Endothelial cell of umbilical vein (primary cell): ENCODE measurements around the gene NPSR1. TPM values are rescaled to one million over a fixed set of nuclear protein-coding genes. Genes with fewer than 3 reads are reported as not detected.

Experiments used
- BruUV-seq: library from RNA; stranded (reverse); fragments of 400-500 nt; replicated peaks from 2 replicates; lab custom pipeline; 2021; lab: Mats Ljungman, UMichigan
- CTCF ChIA-PET: fragments of 300-600, 350-600 bp; sonication (Branson Sonifier 250); formaldehyde crosslinking; loops from one replicate; lab custom pipeline; 2021; ENCODE audit warnings: antibody characterized with exemption, inconsistent platforms; lab: Charles Lee
- POLR2A ChIA-PET: fragments of 300-600, 350-600 bp; sonication (Branson Sonifier 250); formaldehyde crosslinking; loops from one replicate; lab custom pipeline; 2021; ENCODE audit warnings: antibody characterized with exemption, inconsistent platforms; lab: Charles Lee
- DNase-seq: peaks from one replicate; pipeline ENCODE4 v3.0.0-alpha.2; 2011; ENCODE audit warnings: low read depth, low spot score
- FAIRE-seq: peaks from 2 replicates; lab custom pipeline; 2011; peaks lifted over from hg19 to GRCh38; lab: Jason Lieb, UNC
- H2AFZ ChIP-seq: 2 replicates; pipeline ENCODE4 v1.6.0; 2012; ENCODE audit warnings: low read depth, low read length, control low read depth, inconsistent platforms
- H3K27ac ChIP-seq: 2 replicates; pipeline ENCODE4 v1.5.1; 2011; ENCODE audit warnings: low read depth, mild to moderate bottlenecking, control low read depth, low read length, moderate library complexity; ENCODE audit not compliant: insufficient read depth
- H3K27me3 ChIP-seq, 2 experiments: 2 replicates each; pipeline versions ENCODE4 v1.6.0 to v1.6.1; 2011; ENCODE audit warnings: low read length in 2 of 2, mixed read lengths in 1 of 2; ENCODE audit not compliant: control insufficient read depth in 2 of 2, insufficient read depth in 2 of 2
- H3K36me3 ChIP-seq, 2 experiments: 2 replicates in 1 of 2; 3 replicates in 1 of 2; pipeline ENCODE4 v1.5.1; 2011; ENCODE audit warnings: low read length in 2 of 2, mild to moderate bottlenecking in 1 of 2, moderate library complexity in 1 of 2; ENCODE audit not compliant: control insufficient read depth in 2 of 2, insufficient read depth in 2 of 2; ENCODE audit errors: extremely low read depth in 1 of 2
- H3K4me1 ChIP-seq: 3 replicates; pipeline ENCODE4 v1.5.1; 2011; ENCODE audit warnings: mild to moderate bottlenecking, low read length; ENCODE audit not compliant: control insufficient read depth, insufficient read depth; ENCODE audit errors: extremely low read depth
- H3K4me2 ChIP-seq: 2 replicates; pipeline ENCODE4 v1.6.1; 2011; ENCODE audit warnings: low read length, control low read depth, mixed read lengths; ENCODE audit not compliant: insufficient read depth
- H3K4me3 ChIP-seq, 3 experiments: fragments of 200-600 bp in 1 of 3; sonication (generic), shearing (Covaris generic) in 1 of 3; replicated peaks in 1 of 3; 2 replicates each; pipeline ENCODE4 v1.5.1; 2011 to 2016; ENCODE audit warnings: control low read depth in 3 of 3, low read length in 3 of 3, mild to moderate bottlenecking in 2 of 3, inconsistent platforms in 1 of 3, low read depth in 1 of 3, moderate library complexity in 1 of 3; ENCODE audit not compliant: insufficient read depth in 1 of 3
- H3K79me2 ChIP-seq: 2 replicates; pipeline ENCODE4 v1.6.0; 2012; ENCODE audit warnings: low read length, inconsistent platforms; ENCODE audit not compliant: control insufficient read depth, insufficient read depth
- H3K9ac ChIP-seq: replicated peaks from 2 replicates; pipeline ENCODE3; 2011; ENCODE audit warnings: low read length, control low read depth; ENCODE audit not compliant: insufficient read depth; ENCODE audit errors: extremely low read depth
- H3K9me1 ChIP-seq: replicated peaks from 3 replicates; pipeline ENCODE4 v1.6.0; 2011; ENCODE audit warnings: mild to moderate bottlenecking, low read length; ENCODE audit not compliant: control insufficient read depth, insufficient read depth; ENCODE audit errors: extremely low read depth
- H3K9me3 ChIP-seq: replicated peaks from 2 replicates; pipeline ENCODE4 v1.5.1; 2012; ENCODE audit warnings: low read length, inconsistent platforms; ENCODE audit not compliant: control insufficient read depth, insufficient read depth
- H4K20me1 ChIP-seq: replicated peaks from 2 replicates; pipeline ENCODE3; 2011; ENCODE audit warnings: mild to moderate bottlenecking, low read length; ENCODE audit not compliant: control insufficient read depth, insufficient read depth; ENCODE audit errors: extremely low read depth
- EZH2 ChIP-seq: IDR thresholded peaks from 2 replicates; pipeline ENCODE4 v1.6.1; 2012; ENCODE audit warnings: borderline replicate concordance, low read depth, mild to moderate bottlenecking, moderate library complexity, low read length, inconsistent platforms; ENCODE audit not compliant: severe bottlenecking
- FOS ChIP-seq: IDR thresholded peaks from 2 replicates; pipeline ENCODE4 v1.6.1; 2011; ENCODE audit warnings: mild to moderate bottlenecking, low read length, moderate library complexity, borderline replicate concordance; ENCODE audit not compliant: insufficient read depth
- GATA2 ChIP-seq: IDR thresholded peaks from 2 replicates; pipeline ENCODE4 v1.7.0; 2011; ENCODE audit warnings: low read depth, mild to moderate bottlenecking, moderate library complexity, mixed read lengths, low read length; ENCODE audit not compliant: insufficient read length, insufficient read depth
- JUN ChIP-seq: IDR thresholded peaks from 2 replicates; pipeline ENCODE4 v1.6.1; 2011; ENCODE audit warnings: borderline replicate concordance, low read depth; ENCODE audit not compliant: insufficient read length, insufficient read depth
- MAX ChIP-seq: IDR thresholded peaks from 2 replicates; pipeline ENCODE4 v1.6.1; 2011; ENCODE audit not compliant: insufficient read depth, insufficient read length
- MYC ChIP-seq: IDR thresholded peaks from one replicate; pipeline ENCODE4 v1.6.1; 2011; ENCODE audit warnings: mild to moderate bottlenecking, low read depth, low read length
- POLR2A ChIP-seq: IDR thresholded peaks from 2 replicates; pipeline ENCODE4 v1.6.1; 2012; ENCODE audit warnings: low read depth, mild to moderate bottlenecking, control low read depth, low read length
- POLR2AphosphoS5 ChIP-seq: IDR thresholded peaks from 2 replicates; pipeline ENCODE4 v1.6.1; 2012; ENCODE audit warnings: low read depth, mild to moderate bottlenecking, control low read depth, low read length, moderate library complexity; ENCODE audit not compliant: insufficient read depth
- dilution Hi-C: fragments of 300-500 bp; cut with MboI; formaldehyde crosslinking; loops from one replicate; pipeline ENCODE4 v1.15.0; 2019; ENCODE audit warnings: low sequenced_read_pairs; ENCODE audit not compliant: extremely low pct_ligation_motif_present
- intact Hi-C: fragments of 100-400 bp; cut with micrococcal nuclease; formaldehyde crosslinking; loops from one replicate; pipeline ENCODE4 v1.10.0; 2022
- polyA plus RNA-seq, 4 experiments: library from polyadenylated mRNA; depleted of rRNA in 3 of 4; stranded (reverse) in 3 of 4; unstranded in 1 of 4; fragments of >200 nt; gene quantifications; 2 replicates each; pipeline versions ENCODE4 v1.2.1 to v1.2.3, GENCODE V29; 2011 to 2012; ENCODE audit warnings: missing spikeins in 1 of 4
- total RNA-seq: library from RNA; stranded (reverse); gene quantifications from 2 replicates; pipeline ENCODE4 v1.2.3, GENCODE V29; 2021
- TF ChIP-seq, protein P1 (sequence below), 2 donors: IDR thresholded peaks; 1 replicate in 1 of 2; 2 replicates in 1 of 2; pipeline ENCODE4 v1.5.1; 2011; ENCODE audit warnings: low read length in 2 of 2, mild to moderate bottlenecking in 2 of 2, moderate library complexity in 2 of 2, control low read depth in 1 of 2, inconsistent platforms in 1 of 2, low read depth in 1 of 2; ENCODE audit not compliant: insufficient read depth in 1 of 2; ENCODE audit errors: extremely low read depth in 1 of 2

The NPSR1 gene
- total and polyA plus RNA-seq, 2 donors (not counting 3 experiments of a cell fraction or from before 2014, with no cell fraction given): not detected

DNA sequence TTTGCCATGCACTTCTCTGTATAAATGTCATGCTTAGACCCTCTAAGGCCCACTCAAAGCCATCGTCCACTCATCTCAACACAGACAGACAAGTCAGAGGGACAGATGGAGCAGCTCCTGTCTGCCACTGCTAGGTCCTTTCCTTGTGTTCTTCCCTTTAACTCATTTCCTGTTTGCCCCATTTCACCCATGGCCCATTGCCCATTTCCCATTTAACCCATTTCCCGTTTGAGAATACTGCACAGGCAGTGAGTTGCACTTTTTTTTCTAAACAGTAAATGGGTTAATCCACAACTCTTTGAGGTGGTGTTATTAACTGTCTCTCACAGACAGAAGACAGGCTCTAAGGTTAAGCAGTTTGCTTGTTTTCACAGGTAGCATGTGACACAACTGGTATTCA is 179.3 kb downstream of the NPSR1 start:
- POLR2A ChIA-PET: no interaction called here
- CTCF ChIA-PET: interaction anchor here (0.6 to 3.5 kb wide), 4 partner anchors 12 to 96 kb away, joined by 3 to 17 read pairs (median 4); no protein-coding TSS in a partner anchor
- no peaks in the 10 kb centered on the region for H3K79me2 ChIP-seq
- H3K27me3 ChIP-seq: no peaks in the 10 kb centered on the region
- DNase-seq (peak; percentile 62), FAIRE-seq (peak; percentile 91)
- BruUV-seq: no TSS peak
- H3K36me3 ChIP-seq: no peaks in the 10 kb centered on the region
- H3K9me3 ChIP-seq: no peaks in the 10 kb centered on the region
- intact Hi-C loops: loop anchor here (2.0 to 5.0 kb wide), 2 partner anchors 13 to 200 kb away; partner anchors contain the start of gene DPY19L1
- H2AFZ ChIP-seq: peak overlapping the region; percentile 84
- peaks cover 14% of the 10 kb centered on the region for H3K4me1 ChIP-seq
- H3K9ac ChIP-seq: no peak overlapping the region
- dilution Hi-C loops: no loop called here
- peak overlapping the region in 1 of 3 experiments; percentile 10 for H3K4me3 ChIP-seq
- TF ChIP-seq MAX (no peak), FOS (peak; percentile 15), EZH2 (no peak), JUN (no peak)
- H3K27ac ChIP-seq: peak overlapping the region; percentile 28
- peak overlapping the region; percentile 40 for H3K4me2 ChIP-seq
- H4K20me1 ChIP-seq: no peaks in the 10 kb centered on the region
- no peaks in the 10 kb centered on the region for H3K9me1 ChIP-seq

DNA sequence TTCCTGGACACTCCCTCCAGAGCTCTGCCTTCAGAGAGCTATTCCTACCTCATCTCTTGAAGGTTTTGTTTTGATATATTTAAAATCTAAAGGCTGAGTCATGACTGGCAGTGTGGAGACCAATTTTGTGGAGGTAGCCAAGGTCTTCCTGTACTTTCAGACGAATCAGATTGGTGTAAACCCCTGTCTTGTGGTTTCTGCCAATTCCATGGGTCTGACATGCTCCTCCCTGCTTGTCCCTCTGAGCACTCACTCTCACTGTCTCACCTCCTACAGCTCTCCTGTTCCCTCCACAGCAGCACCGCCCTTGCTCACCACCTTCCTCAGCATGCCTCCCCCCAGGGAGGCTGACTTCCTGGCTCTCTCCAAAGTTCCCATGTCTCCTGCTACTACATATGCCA is 179.8 kb downstream of the NPSR1 start:
- Histone ChIP-seq H4K20me1 (no peaks in the 10 kb centered on the region), H3K9me3 (no peaks in the 10 kb centered on the region), H2AFZ (peak overlapping the region; percentile 84), H3K27me3 (no peaks in the 10 kb centered on the region), H3K4me2 (peak overlapping the region; percentile 40), H3K36me3 (no peaks in the 10 kb centered on the region), H3K27ac (peak overlapping the region; percentile 28), H3K4me1 (peaks cover 14% of the 10 kb centered on the region), H3K4me3 (peak overlapping the region in 1 of 3 experiments; percentile 10), H3K79me2 (no peaks in the 10 kb centered on the region), H3K9me1 (no peaks in the 10 kb centered on the region), H3K9ac (no peak overlapping the region)
- dilution Hi-C loops (no loop called here), intact Hi-C loops (loop anchor here (2.0 to 5.0 kb wide), 2 partner anchors 13 to 200 kb away; partner anchors contain the start of gene DPY19L1)
- no TSS peak for BruUV-seq
- TF ChIP-seq JUN (no peak), POLR2AphosphoS5 (no peak), POLR2A (no peak), MAX (no peak), GATA2 (no peak), MYC (no peak), FOS (no peak), EZH2 (no peak)
- TF ChIP-seq, protein P1, sequence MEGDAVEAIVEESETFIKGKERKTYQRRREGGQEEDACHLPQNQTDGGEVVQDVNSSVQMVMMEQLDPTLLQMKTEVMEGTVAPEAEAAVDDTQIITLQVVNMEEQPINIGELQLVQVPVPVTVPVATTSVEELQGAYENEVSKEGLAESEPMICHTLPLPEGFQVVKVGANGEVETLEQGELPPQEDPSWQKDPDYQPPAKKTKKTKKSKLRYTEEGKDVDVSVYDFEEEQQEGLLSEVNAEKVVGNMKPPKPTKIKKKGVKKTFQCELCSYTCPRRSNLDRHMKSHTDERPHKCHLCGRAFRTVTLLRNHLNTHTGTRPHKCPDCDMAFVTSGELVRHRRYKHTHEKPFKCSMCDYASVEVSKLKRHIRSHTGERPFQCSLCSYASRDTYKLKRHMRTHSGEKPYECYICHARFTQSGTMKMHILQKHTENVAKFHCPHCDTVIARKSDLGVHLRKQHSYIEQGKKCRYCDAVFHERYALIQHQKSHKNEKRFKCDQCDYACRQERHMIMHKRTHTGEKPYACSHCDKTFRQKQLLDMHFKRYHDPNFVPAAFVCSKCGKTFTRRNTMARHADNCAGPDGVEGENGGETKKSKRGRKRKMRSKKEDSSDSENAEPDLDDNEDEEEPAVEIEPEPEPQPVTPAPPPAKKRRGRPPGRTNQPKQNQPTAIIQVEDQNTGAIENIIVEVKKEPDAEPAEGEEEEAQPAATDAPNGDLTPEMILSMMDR (IDR thresholded peaks at IDR 0.05; ENCODE audit: extremely low read depth in 1 of 2, insufficient read depth in 1 of 2, low read depth in 1 of 2, low read length in 2 of 2): no peak
- FAIRE-seq: no peak
- ChIA-PET POLR2A (no interaction called here), CTCF (interaction anchor here (0.6 to 3.5 kb wide), 3 partner anchors 12 to 14 kb away, joined by 3 to 17 read pairs (median 3); no protein-coding TSS in a partner anchor)
- no peak for DNase-seq
